NCI-H748 treated with DMSO at 0.1 percent for 48 hours (cell line): ENCODE results near the gene BMP3.

Experiments
- DNase-seq: peaks from one replicate; lab custom pipeline; 2025; lab: John Stamatoyannopoulos, UW

Gene BMP3

GRCh38 chr4:81040012-81040659, 9.6 kb downstream of the BMP3 start:
- DNase-seq, result peak; percentile 14

DNA sequence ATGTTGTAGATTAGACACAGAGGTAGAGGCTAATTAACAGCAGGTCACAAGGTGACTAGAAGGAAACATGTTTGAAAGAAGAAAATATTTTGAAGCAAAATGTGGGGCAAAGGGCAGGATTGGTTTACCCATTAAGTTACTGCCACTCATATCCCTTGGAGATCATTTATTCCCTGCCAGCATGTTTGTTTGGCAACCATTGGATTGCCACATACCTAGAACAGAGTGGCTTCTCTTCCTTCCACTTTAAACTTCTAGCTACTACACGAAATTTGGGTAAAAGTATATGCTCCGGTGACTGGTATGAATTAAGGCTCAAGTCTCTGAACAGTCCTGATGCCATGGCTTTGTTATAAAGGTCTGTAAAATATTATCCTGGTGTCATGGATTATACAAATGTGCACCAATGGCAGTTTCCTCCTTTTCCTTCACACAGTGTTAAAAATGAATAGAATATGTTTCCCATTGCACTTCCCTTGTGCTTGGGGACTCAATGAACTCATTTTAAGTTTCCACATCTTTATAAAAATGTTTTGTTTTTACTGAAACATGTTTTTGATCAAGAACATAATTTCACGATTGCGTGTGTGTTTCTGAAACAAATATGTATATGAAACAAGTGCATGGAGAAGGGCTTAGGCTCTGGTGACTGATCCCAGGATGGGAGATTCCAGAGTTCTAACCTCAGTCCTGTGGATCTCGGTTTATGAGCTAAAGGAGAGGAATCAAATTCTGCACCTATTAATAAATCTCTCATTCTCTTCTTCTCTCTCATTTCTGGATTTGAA, 12.3 kb downstream of the BMP3 start:
- DNase-seq, result no peak

DNA sequence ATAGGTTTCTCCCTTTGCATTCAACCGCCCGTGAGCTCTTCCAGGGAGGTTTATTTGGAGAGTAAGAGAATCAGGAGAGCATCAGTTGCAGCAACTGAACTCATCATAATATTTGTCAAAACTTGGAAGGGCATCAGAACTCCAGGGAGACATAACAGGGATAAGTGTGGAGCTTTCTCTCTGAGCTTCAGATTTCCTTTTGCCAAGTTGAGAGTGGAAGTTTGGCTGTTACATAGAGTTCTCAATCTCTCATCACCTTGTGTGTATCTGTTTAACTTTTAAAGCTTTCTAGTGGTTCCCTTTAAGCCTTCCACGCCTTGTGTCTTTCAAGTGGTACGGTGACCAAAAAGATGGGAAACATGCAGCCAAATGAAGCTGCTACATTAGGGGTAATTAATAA, 18.8 kb downstream of the BMP3 start:
- no peak for DNase-seq

DNA sequence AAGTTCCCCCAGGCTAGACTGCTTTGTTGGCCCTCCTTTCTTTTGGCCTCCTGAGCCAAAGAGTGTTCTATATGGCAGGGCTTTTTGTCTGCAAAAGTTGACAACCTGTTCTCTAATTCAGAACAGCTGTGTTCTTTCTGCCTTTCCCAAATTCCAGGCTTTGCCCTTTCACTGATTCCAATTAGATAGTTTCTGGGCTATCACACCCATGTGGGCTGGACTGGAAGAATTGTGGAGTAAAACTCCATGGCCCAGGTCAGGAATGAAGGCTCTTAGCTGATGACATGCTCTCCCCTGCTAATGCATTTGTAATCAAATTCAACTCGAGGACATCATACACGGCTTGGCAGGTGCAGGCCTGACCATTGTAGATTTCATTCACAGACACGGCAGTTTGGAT, 19.4 kb downstream of the BMP3 start:
- DNase-seq, result no peak

GRCh38 chr4:81052119-81053068, 21.9 kb downstream of the BMP3 start:
- peak; percentile 22 for DNase-seq

DNA sequence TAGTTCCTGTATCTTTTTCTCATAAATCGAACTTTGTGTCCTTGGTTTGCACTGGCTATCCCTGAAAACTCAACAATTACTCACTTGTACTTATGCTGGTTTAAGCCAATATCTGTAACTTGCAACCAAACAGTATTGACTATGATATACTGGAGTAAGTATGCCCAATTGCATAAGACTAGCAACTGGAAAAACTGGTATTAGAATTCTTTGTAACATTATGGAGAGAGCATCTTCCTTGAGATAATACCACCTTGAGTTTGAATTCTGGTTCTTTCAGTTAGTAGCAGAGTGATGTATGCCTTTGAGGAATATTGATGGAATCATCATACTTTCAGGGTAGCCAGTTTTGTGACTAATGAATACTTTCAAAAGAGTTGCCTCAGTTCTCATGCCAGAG, 28.1 kb downstream of the BMP3 start:
- DNase-seq, result no peak

- DNase-seq, result no peak
Measured at GRCh38 chr4:81060587-81061343, 30.3 kb downstream of the BMP3 start.

DNA sequence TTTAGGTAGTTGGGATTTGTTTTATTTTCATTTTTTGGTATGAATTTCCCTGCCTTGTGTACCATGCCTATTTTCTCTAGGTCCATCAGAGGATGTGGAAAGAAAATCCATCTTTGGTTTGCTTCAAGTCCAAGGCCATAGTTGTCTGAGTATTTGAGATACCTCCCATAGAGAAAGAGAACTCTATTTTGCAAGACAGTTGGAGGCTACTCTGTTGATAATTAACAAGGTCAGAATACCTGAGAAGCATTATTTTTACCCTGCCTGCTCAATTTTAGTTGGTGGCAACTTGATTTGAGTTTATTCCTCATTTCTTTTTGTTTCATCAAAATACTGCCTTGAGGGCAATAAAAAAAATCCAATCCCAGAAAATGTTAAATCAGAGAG, 30.8 kb downstream of the BMP3 start:
- no peak for DNase-seq

DNA sequence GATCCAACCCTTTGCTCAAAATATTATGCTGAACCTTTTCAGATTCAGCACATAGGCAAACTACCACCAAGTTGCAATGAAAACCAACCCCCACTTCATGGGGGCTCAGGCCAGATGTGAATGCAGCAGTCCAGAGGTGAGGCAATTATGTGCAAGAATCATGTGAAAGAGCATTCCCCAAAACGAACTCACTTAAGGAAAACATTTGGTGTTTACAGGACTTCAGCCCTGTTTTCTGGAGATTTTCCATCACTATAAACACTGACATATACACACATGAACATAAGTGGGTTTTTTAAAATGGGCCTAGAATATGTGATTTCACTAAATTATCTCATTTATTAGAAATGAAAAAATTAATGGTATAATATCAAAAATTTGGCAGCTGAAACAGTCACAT, 31.5 kb downstream of the BMP3 start:
- DNase-seq, result no peak

GRCh38 chr4:81065446-81065845, 34.9 kb downstream of the BMP3 start:
- no peak for DNase-seq

- DNase-seq, result peak; percentile 57
Measured at GRCh38 chr4:81069706-81070331, 39.3 kb downstream of the BMP3 start.

GRCh38 chr4:81071013-81071412, 40.5 kb downstream of the BMP3 start:
- no peak for DNase-seq

DNA sequence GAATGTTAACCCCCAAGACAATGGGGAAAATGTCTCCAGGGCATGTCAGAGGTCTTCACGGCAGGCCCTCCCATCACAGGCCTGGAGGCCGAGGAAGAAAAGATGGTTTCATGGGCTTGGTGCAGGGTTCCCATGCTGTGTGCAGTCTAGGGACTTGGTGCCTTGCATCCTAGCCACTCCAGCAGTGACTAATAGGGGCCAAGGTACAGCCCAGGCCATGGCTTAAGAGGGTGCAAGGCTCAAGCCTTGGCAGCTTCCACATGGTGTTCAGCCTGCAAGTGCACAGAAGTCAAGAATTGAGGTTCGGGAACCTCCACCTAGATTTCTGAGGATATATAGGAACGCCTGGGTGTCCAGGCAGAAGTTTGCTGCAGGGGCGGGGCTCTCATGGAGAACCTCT, 50.6 kb downstream of the BMP3 start:
- no peak for DNase-seq

- no peak for DNase-seq
Measured at GRCh38 chr4:81084029-81084428, 53.5 kb downstream of the BMP3 start.

DNA sequence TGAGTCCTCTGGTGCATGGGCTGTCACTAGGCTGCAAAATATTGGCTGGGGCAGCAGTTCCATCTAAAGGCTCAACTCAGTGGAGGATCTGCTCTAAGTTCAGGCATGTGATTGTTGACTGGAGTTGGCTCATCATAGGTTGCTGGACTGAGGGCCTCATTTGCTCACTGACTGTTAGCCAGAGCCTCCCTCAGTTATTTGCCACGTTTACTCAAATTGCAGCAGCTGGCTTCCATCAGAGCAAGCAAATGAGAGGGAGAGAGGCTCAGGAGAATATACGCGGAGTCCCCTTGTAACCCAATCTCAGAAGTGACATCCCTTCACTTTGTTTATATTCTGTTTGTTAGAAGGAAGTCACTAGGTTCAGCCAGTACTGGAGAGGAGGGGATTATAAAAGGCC, 54.1 kb downstream of the BMP3 start:
- DNase-seq, result no peak

GRCh38 chr4:81085291-81085690, 54.8 kb downstream of the BMP3 start:
- DNase-seq, result no peak

DNA sequence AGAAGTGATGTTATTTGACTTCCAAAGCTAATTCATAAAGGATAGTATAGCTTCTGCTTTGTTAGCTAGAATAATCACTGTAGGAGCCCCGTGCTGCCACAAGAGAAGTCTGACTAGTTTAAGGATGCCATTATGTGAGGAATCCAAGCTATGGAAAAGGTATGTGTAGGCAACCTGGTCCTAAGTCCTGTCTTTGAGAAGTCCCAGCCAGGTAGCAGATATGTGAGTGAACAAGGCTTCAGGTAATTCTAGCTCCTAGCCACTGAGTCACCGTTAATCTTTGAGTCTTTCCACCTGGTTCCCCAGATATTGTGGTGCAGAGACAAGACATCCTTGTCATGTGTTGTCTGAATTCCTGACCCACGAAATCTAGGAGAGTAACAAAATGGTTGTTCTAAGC, 55.5 kb downstream of the BMP3 start:
- DNase-seq, result no peak

DNA sequence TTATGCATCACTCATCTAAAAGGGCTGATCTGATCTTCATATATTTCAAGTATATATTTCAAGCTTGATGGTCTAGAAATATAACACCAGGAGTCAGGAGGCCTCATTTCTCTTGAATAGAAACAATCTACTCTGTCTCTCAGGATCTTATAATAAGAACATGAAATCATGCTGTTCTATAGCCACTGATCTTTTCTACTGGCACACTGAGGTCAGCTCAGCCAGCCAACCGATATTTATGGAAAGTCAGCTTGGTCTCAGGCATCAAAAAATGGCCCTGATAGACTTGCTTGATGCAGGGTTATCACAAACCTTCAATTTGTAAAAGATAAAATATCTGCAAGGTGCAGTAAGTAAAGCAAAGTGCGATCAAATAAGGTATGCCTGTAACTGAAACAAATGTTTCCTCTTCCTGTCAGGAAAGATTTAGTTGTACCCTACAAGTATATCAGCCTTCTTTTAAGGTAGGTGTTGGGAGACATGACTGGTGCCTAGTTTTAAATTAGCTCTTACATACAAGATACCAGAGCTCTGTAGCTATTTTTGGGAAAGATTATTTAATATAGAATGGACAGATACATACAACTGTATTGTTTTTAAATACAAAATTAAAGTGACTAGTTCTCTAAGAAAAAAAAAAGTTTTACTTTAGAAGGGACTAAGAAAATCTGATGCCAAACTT, 63.4 kb downstream of the BMP3 start:
- DNase-seq, result no peak

- DNase-seq, result no peak
Measured at GRCh38 chr4:81095389-81095788, 64.9 kb downstream of the BMP3 start.

DNA sequence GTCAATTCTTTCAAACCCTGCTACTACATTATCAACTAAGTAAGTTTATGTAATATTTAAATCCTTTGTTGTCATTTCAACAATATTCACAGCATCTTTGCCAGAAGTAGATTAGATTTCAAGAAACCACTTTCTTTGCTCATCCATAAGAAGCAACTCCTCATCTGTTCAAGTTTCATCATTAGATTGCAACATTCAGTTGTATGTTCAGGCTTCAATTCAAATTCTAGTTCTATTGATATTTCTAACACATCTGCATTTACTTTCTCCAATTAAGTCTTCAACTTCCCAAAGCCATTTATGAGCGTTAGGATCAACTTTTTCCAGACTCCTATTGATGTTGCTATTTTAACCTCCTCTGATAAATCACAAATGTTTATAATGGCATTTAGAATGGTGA, 66.1 kb downstream of the BMP3 start:
- DNase-seq, result no peak

DNA sequence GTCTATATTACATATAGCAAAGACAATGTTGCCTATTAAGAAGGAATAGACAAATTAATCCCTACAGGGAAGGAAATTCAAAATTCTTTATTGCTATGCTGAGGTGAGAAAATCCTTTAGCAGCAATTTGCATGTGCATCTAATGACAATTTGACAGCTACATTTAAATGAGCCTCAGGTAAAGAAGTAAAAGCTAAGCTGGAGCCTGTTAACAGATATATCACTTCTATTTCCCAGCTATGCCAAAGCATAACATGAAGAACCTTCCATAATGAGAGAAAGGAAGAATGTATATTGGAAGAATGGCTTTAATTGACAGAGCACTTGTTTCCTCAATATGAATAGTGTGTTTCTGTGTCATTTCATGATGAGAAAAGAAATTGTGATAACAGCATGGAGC, 71.6 kb downstream of the BMP3 start:
- DNase-seq, result no peak
